ENCODE results near the gene FIGNL2. TPM values are rescaled to one million over a fixed set of nuclear protein-coding genes. Genes with fewer than 3 reads are reported as not detected.
A peak's percentile ranks its signal among the peaks of the same experiment; 100 is the strongest.

The FIGNL2 gene
- total and polyA plus RNA-seq, 2 of the 13 experiments (the other 11 are each of a cell fraction or from before 2014, with no cell fraction given) = 0.82 to 1.00 TPM

DNA sequence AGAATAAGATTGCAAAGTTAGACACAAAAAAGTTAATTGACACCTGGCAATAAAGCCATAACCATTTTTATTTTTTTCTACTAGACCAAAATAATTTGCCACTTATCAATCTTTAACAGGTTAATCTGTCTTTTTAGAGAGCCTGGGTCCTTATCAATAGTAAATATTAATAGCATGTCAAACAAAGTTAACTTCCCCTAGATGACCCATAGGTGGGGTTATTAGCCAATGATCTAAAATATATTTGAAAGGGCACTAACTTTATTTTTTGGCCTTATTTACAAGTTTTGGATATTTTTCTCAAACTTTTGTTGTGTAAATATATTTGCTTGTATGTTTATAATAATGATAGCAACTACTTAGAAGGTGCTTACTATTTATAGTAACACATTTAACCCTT is 43.3 kb upstream of the FIGNL2 start:
- DNase-seq (ENCODE audit: low spot score) = no peak
- CTCF ChIA-PET (ENCODE audit: low intra/inter-chr PET ratio, low total read pairs) = interaction anchor here (1.2 to 1.3 kb wide), 2 partner anchors 88 to 129 kb away, joined by 3 to 4 read pairs; no protein-coding TSS in a partner anchor
- POLR2A ChIA-PET = no interaction called here

DNA sequence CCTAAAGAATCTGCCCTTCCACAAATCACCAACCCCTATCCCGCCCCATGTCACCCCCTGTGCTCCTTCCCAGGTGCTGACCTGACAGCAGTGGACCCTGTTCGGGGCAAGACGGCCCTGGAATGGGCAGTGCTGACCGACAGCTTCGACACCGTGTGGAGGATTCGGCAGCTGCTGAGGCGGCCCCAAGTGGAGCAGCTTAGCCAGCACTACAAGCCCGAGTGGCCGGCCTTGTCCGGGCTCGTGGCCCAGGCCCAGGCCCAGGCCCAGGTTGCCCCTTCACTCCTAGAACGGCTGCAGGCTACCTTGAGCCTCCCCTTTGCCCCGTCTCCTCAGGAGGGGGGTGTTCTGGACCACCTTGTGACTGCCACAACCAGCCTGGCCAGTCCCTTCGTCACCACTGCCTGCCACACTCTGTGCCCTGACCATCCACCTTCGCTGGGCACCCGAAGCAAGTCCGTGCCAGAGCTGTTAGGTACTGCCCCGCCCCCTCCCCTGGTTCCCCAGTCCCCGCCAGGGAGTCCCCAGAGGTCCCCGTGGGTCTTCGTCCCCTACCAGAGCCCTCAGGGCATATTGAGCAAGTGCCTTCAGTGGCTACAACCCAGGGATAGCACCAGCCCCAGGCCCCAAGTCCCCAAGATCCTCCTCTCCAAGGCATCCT is 42.1 kb upstream of the FIGNL2 start:
- no peak for DNase-seq (ENCODE audit: low spot score)
- H2AFZ ChIP-seq (ENCODE audit: low read length) = no peak overlapping the region
- peak; percentile 71 for ATAC-seq
- no TSS peak for BruUV-seq (replicated peaks)
- intact Hi-C loops (cut with micrococcal nuclease; ENCODE audit: unreplicated experiment) (no loop called here), in situ Hi-C loops (cut with HindIII; ENCODE audit: extremely low pct_ligation_motif_present, low pct_unique_long_range_greater_than_20kb) (loop anchor here (10.0 kb wide), 1 partner anchor 94 kb away; no protein-coding TSS in a partner anchor)
- no peaks in the 10 kb centered on the region for H3K9me3 ChIP-seq (ENCODE audit: low read length)
- peak overlapping the region in 1 of 3 experiments; percentile 28; a peak in 1 of 6 replicates for H3K4me3 ChIP-seq (replicated peaks in 1 of 3; ENCODE audit: insufficient read depth in 1 of 3, low read depth in 2 of 3, low read length in 3 of 3)
- H3K79me2 ChIP-seq (ENCODE audit: insufficient read depth, low read length) = no peaks in the 10 kb centered on the region
- ChIA-PET POLR2A (no interaction called here), CTCF (ENCODE audit: low intra/inter-chr PET ratio, low total read pairs) (no interaction called here)
- H3K36me3 ChIP-seq (replicated peaks in 1 of 2; ENCODE audit: control insufficient read depth in 1 of 2, insufficient read depth in 2 of 2, low read length in 2 of 2) = no peaks in the 10 kb centered on the region
- no peak for FAIRE-seq
- no peak overlapping the region for H3K27ac ChIP-seq (ENCODE audit: extremely low read length, insufficient read depth, low read length)
- no peaks in the 10 kb centered on the region for H4K20me1 ChIP-seq (ENCODE audit: insufficient read depth, low read length)
- peak overlapping the region; percentile 47 for H3K4me2 ChIP-seq (ENCODE audit: low read depth, low read length)
- peaks cover 7 to 13% of the 10 kb centered on the region in 2 experiments; a peak in 3 of 5 replicates for H3K27me3 ChIP-seq (ENCODE audit: control insufficient read depth in 1 of 2, insufficient read depth in 2 of 2, low read length in 2 of 2)
- TF ChIP-seq, protein P1, sequence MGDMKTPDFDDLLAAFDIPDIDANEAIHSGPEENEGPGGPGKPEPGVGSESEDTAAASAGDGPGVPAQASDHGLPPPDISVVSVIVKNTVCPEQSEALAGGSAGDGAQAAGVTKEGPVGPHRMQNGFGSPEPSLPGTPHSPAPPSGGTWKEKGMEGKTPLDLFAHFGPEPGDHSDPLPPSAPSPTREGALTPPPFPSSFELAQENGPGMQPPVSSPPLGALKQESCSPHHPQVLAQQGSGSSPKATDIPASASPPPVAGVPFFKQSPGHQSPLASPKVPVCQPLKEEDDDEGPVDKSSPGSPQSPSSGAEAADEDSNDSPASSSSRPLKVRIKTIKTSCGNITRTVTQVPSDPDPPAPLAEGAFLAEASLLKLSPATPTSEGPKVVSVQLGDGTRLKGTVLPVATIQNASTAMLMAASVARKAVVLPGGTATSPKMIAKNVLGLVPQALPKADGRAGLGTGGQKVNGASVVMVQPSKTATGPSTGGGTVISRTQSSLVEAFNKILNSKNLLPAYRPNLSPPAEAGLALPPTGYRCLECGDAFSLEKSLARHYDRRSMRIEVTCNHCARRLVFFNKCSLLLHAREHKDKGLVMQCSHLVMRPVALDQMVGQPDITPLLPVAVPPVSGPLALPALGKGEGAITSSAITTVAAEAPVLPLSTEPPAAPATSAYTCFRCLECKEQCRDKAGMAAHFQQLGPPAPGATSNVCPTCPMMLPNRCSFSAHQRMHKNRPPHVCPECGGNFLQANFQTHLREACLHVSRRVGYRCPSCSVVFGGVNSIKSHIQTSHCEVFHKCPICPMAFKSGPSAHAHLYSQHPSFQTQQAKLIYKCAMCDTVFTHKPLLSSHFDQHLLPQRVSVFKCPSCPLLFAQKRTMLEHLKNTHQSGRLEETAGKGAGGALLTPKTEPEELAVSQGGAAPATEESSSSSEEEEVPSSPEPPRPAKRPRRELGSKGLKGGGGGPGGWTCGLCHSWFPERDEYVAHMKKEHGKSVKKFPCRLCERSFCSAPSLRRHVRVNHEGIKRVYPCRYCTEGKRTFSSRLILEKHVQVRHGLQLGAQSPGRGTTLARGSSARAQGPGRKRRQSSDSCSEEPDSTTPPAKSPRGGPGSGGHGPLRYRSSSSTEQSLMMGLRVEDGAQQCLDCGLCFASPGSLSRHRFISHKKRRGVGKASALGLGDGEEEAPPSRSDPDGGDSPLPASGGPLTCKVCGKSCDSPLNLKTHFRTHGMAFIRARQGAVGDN (CRISPR knock-in tag; IDR thresholded peaks at IDR 0.05) = peak; percentile 42
- TF ChIP-seq BCL6 (CRISPR knock-in tag; IDR thresholded peaks at IDR 0.05) = no peak
- no peak overlapping the region for H3K9ac ChIP-seq (ENCODE audit: insufficient read depth, low read depth, low read length)
- peaks cover 32% of the 10 kb centered on the region for H3K4me1 ChIP-seq (ENCODE audit: insufficient read depth, low read length)
- WGBS (ENCODE audit: low lambda C conversion rate) = 12% methylated on average over 8 of the region's 22 CpGs

More for the DNA sequence above, 43.3 kb upstream of the FIGNL2 start:
- H2AFZ ChIP-seq (ENCODE audit: low read length) = no peak overlapping the region
- H3K27me3 ChIP-seq (ENCODE audit: control insufficient read depth in 1 of 2, insufficient read depth in 2 of 2, low read length in 2 of 2) = peaks cover 7 to 22% of the 10 kb centered on the region in 2 experiments; a peak in 4 of 5 replicates
- ATAC-seq (no peak), FAIRE-seq (no peak)
- no peaks in the 10 kb centered on the region for H3K9me3 ChIP-seq (ENCODE audit: low read length)
- H4K20me1 ChIP-seq (ENCODE audit: insufficient read depth, low read length) = no peaks in the 10 kb centered on the region
- H3K27ac ChIP-seq (ENCODE audit: extremely low read length, insufficient read depth, low read length) = no peak overlapping the region
- no peaks in the 10 kb centered on the region for H3K79me2 ChIP-seq (ENCODE audit: insufficient read depth, low read length)
- H3K4me2 ChIP-seq (ENCODE audit: low read depth, low read length) = no peak overlapping the region
- no peak overlapping the region for H3K4me3 ChIP-seq (replicated peaks in 1 of 3; ENCODE audit: insufficient read depth in 1 of 3, low read depth in 2 of 3, low read length in 3 of 3)
- no peaks in the 10 kb centered on the region for H3K36me3 ChIP-seq (replicated peaks in 1 of 2; ENCODE audit: control insufficient read depth in 1 of 2, insufficient read depth in 2 of 2, low read length in 2 of 2)
- TF ChIP-seq, protein P2, sequence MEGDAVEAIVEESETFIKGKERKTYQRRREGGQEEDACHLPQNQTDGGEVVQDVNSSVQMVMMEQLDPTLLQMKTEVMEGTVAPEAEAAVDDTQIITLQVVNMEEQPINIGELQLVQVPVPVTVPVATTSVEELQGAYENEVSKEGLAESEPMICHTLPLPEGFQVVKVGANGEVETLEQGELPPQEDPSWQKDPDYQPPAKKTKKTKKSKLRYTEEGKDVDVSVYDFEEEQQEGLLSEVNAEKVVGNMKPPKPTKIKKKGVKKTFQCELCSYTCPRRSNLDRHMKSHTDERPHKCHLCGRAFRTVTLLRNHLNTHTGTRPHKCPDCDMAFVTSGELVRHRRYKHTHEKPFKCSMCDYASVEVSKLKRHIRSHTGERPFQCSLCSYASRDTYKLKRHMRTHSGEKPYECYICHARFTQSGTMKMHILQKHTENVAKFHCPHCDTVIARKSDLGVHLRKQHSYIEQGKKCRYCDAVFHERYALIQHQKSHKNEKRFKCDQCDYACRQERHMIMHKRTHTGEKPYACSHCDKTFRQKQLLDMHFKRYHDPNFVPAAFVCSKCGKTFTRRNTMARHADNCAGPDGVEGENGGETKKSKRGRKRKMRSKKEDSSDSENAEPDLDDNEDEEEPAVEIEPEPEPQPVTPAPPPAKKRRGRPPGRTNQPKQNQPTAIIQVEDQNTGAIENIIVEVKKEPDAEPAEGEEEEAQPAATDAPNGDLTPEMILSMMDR (CRISPR knock-in tag; IDR thresholded peaks at IDR 0.05) = peak; percentile 17; the same call in 1 of the 2 replicates
- TF ChIP-seq STAG1 (CRISPR knock-in tag; IDR thresholded peaks at IDR 0.05) = peak; percentile 18; the same call in 1 of the 2 replicates
- TF ChIP-seq SP1 (IDR thresholded peaks at IDR 0.05) = no peak
- no peak for TF ChIP-seq SP1 (CRISPR knock-in tag; IDR thresholded peaks at IDR 0.05)
- in situ Hi-C loops (cut with HindIII; ENCODE audit: extremely low pct_ligation_motif_present, low pct_unique_long_range_greater_than_20kb) (loop anchor here (10.0 kb wide), 1 partner anchor 93 kb away; no protein-coding TSS in a partner anchor), intact Hi-C loops (cut with micrococcal nuclease; ENCODE audit: unreplicated experiment) (loop anchor here (1.0 kb wide), 1 partner anchor 32 kb away; no protein-coding TSS in a partner anchor)
- BruUV-seq (replicated peaks) = no TSS peak
- peaks cover 22% of the 10 kb centered on the region; the same call in 1 of the 2 replicates for H3K4me1 ChIP-seq (ENCODE audit: insufficient read depth, low read length)
- no peak overlapping the region for H3K9ac ChIP-seq (ENCODE audit: insufficient read depth, low read depth, low read length)

All from HepG2 (cell line).